Stimulated activated CD4-positive, alpha-beta T cell treated with anti-CD3 and anti-CD28 coated beads, Interleukin-4, amount 100 ng/mL, for 4 hours (primary cell): ENCODE measurements around the gene KCNA10.

ENCODE experiments used
- DNase-seq, 2 experiments: peaks; one replicate each; pipeline ENCODE4 v3.0.0-alpha.2; 2020

Gene KCNA10

DNA sequence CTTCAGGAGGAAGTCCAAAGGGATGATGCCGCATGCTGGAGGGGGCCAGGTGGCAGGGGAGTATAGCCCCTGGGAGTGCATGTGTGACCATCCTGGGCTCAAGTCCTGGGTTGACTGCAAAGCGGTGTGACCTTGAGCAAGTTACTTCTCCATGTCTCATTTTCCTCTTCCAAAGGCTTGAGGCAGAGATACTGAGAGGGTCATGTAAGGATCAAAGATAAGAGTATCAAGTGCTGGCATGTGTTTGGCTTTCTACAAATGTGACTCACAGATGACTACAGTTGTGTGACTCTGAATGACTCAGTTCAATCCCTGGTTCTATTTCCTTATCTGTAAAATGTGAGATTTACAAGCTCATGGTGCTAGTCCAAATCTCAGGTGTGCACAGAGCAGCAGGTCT, 41.9 kb downstream of the KCNA10 start:
- DNase-seq = no peak

GRCh38 chr1:110476028-110476765, 42.8 kb downstream of the KCNA10 start:
- DNase-seq = no peak

- DNase-seq = no peak
Observed at GRCh38 chr1:110475362-110476027, 43.5 kb downstream of the KCNA10 start.

DNA sequence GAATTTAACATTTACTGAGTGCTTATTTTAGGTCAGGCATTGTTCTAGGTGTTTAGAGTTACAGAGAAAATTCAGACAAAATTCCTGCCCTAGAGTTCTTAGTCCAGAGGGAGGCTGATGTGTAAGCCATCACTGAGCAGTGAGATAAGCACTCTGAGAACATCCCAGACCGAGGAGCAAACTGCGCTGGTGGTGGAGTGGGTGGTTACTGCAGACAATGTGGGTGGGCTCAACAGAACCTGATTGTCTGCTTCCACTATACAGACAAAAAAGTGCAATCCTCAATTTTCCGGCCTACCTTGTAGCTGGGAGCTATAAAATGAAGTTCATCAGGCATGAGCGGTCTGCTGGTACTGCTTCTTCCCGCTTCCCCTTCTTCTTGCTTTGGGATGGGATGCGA, 44.5 kb downstream of the KCNA10 start:
- no peak for DNase-seq

GRCh38 chr1:110472546-110472945, 46.4 kb downstream of the KCNA10 start:
- no peak for DNase-seq

DNA sequence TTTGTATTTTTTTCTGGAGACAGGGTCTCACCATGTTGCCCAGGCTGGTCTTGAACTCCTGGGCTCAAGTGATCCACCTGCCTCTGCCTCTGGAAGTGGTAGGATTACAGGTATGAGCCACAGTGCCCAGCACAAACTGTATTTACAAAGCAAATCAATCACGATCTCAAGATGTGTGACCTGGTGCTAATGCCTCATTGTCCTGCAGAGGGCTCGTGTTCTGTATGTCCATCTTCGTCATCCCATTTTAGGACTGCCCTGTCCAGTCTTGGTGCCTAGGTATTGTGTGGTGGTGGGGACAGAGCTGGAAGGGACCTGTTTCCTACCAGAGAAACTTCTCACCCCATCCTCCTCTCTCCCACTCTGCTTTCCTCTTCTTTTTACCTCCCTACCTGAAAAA, 47.8 kb downstream of the KCNA10 start:
- DNase-seq = no peak
